Stimulated activated effector memory CD8-positive, alpha-beta T cell treated with anti-CD3 and anti-CD28 coated beads, Interleukin-12 subunit alpha, Interleukin-12 subunit beta, amount 100 ng/mL, for 72 hours (primary cell): ENCODE results near the gene RGL3.

ENCODE experiments used
- ATAC-seq: fragments of 150-1000 bp; cut with Tn5 transposase; 2 replicates; pipeline ENCODE4 v1.10.0; 2021
- DNase-seq, 2 donors: peaks; one replicate each; pipeline ENCODE4 v3.0.0; 2021 to 2022; ENCODE audit warnings: low spot score in 2 of 2
- H3K27ac Mint-ChIP-seq: one replicate; pipeline ENCODE4 v1.8.0; 2022; ENCODE audit warnings: mild to moderate bottlenecking, mixed read lengths
- H3K36me3 Mint-ChIP-seq: one replicate; pipeline ENCODE4 v1.8.0; 2022; ENCODE audit warnings: mild to moderate bottlenecking, mixed read lengths
- H3K4me1 Mint-ChIP-seq: one replicate; pipeline ENCODE4 v1.8.0; 2022; ENCODE audit warnings: mixed read lengths
- H3K4me3 Mint-ChIP-seq: one replicate; pipeline ENCODE4 v1.8.0; 2022; ENCODE audit warnings: mild to moderate bottlenecking, mixed read lengths
- H3K9me3 Mint-ChIP-seq: one replicate; pipeline ENCODE4 v1.8.0; 2022; ENCODE audit warnings: mixed read lengths

RGL3 gene

DNA sequence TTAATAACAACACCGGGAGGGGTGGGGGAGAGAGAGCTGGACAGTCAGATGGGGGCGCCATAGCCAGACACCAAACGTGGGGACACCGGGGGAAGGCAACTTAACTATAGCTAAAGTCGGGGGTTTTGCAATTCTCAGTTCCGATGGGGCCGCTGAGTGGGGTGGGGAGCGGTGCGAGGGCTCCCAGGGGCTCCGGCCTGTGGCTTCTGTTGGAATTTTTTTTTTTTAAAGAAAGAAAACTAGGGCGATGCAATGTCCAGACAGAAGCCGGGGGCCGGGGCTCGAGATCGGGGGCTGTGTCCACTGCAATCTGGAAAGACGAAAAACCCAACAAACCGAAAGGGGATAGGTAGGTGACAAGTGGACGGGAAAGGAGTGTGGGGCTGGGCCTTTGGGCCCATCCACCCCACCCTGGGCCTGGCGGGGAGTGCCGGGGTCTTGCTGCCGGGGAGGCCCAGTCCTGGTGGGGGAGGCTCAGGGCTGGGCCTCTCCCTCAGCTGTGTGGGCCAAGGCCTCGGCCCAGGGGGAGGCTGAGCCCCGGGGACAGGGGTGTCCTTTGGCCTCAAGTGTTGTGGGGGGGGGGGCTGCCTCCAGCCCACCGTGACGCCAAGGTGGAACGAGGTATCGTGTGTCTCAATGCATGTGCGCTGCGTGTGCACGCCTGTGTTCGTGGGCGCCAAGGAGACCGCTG is 33.7 kb upstream of the RGL3 start:
- ATAC-seq: no peak
- peaks cover 26% of the 10 kb centered on the region for H3K36me3 Mint-ChIP-seq
- no peaks in the 10 kb centered on the region for H3K9me3 Mint-ChIP-seq
- H3K4me3 Mint-ChIP-seq: no peak overlapping the region
- no peak overlapping the region for H3K27ac Mint-ChIP-seq
- no peaks in the 10 kb centered on the region for H3K4me1 Mint-ChIP-seq
- DNase-seq: no peak

DNA sequence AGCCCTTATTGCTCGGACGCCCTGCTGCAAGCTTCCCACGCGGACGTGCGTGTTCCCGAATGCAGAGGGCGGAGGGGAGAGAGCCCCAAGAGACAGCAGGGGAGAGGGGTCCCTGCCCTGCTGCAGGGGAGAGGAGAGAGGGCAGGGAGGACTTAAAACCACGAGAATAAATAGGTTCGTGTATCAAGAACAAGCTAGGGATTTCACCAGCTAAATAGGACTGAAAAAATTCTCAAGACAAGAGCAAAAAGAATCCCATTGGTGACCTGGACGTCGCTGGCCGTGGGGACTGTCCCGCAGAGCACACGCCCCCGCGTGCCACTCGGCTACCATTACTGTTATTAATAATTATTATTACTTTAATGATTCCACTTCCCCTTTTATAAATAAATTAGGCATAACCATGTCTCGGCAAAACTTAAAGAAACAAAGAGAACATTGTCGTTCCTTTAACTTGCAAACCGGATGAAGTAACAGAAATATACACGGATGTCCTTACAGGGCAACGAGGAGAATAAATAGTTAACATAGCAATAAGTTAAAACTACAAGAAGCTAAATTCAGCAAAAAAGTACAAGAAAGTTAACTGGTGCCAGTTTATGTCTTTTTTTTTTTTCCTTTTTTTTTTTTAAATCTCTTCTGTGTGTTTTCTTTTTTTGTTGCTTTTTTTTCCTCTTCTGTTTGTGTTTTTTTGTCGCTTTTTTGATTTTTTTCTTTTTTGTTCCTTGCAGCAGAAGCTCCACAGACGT is 32.9 kb upstream of the RGL3 start:
- peaks cover 31% of the 10 kb centered on the region for H3K36me3 Mint-ChIP-seq
- H3K4me3 Mint-ChIP-seq: no peak overlapping the region
- no peak overlapping the region for H3K27ac Mint-ChIP-seq
- no peak for DNase-seq
- no peaks in the 10 kb centered on the region for H3K9me3 Mint-ChIP-seq
- ATAC-seq: no peak
- no peaks in the 10 kb centered on the region for H3K4me1 Mint-ChIP-seq

DNA sequence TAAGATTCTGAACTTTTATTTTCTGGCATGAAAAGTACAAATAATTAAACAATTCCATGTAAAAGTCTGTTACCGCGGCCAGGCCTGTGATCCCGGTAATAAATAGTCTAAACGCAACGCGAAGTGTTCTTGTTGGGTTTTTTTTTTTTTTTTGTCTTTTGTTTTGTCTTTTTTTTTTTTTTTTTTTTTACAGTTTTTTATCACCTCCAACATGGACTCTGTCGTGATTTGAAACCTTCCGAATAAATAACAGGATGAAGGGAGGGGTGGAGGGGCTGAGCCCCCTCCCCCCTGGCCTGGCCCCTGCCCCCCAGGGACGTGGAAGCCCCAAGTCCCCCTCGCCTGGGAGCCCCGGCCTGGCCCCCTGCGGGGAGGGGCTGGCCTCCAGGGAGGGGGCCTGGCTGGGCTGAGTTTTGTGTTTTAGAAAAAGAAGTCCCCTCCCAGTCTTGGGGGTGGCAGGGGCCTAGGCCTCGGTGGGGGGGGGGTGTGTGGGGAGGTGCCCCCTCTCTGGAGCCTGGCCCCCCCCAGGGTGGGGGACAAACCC is 32.3 kb upstream of the RGL3 start:
- ATAC-seq (no peak), DNase-seq (no peak)
- Mint-ChIP-seq H3K4me1 (no peaks in the 10 kb centered on the region), H3K36me3 (peaks cover 37% of the 10 kb centered on the region), H3K27ac (no peak overlapping the region), H3K9me3 (no peaks in the 10 kb centered on the region), H3K4me3 (no peak overlapping the region)

DNA sequence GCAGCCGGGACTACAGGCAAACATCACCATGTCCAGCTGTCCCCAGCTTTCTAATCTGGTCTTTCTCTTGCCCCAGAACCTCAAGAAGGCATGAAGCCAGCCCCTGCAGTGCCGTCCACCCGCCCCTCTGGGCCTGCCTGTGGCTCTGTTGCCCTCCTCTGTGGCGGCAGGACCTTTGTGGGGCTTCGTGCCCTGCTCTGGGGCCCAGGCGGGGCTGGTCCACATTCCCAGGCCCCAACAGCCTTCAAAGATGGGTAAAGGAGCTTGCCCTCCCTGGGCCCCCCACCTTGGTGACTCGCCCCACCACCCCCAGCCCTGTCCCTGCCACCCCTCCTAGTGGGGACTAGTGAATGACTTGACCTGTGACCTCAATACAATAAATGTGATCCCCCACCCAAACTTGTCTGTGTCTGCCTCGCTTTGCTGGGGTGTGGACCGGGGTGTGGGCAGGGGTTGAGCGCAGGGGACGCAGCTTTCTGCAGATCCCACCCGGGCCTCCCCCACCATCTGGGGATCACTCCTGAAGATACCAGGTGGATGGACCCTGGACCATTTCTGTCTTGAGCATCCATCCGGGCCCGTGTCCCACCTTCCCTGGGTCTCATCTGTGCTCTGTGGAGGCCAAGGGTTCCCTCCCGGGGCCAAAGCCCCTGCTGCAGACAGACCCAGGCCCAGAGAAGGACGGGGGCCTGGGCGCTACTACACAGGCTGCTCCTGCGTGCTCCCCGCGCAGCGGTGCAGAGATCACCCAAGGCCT is 31.6 kb upstream of the RGL3 start:
- Mint-ChIP-seq H3K36me3 (peaks cover 41% of the 10 kb centered on the region), H3K4me3 (no peak overlapping the region), H3K9me3 (no peaks in the 10 kb centered on the region), H3K27ac (no peak overlapping the region), H3K4me1 (no peaks in the 10 kb centered on the region)
- ATAC-seq: no peak
- DNase-seq: no peak

DNA sequence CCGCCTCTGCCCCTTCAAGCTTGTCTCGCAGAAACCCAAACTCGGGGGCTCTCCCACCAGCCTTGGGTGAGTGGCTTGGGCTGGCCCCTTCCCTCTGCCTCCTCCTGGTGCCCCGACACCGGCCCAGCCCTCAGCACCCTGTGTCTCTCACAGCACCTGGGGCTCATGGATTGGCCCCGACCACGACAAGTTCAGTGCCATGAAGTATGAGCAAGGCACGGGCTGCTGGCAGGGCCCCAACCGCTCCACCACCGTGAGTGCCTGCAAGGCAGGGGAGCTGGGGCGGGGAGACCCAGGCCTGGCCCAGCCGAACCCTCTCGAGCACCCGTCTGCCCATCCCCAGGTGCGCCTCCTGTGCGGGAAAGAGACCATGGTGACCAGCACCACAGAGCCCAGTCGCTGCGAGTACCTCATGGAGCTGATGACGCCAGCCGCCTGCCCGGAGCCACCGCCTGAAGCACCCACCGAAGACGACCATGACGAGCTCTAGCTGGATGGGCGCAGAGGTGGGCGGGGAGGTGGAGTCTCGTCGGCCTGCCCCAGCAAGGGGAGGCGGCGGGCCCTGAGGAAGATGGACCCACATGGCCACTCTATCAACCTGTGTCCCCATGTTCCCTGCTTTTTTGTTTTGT is 29.9 kb upstream of the RGL3 start:
- ATAC-seq (no peak), DNase-seq (no peak)
- Mint-ChIP-seq H3K4me1 (peaks cover 5% of the 10 kb centered on the region), H3K36me3 (peaks cover 54% of the 10 kb centered on the region), H3K27ac (no peak overlapping the region), H3K9me3 (no peaks in the 10 kb centered on the region), H3K4me3 (no peak overlapping the region)

DNA sequence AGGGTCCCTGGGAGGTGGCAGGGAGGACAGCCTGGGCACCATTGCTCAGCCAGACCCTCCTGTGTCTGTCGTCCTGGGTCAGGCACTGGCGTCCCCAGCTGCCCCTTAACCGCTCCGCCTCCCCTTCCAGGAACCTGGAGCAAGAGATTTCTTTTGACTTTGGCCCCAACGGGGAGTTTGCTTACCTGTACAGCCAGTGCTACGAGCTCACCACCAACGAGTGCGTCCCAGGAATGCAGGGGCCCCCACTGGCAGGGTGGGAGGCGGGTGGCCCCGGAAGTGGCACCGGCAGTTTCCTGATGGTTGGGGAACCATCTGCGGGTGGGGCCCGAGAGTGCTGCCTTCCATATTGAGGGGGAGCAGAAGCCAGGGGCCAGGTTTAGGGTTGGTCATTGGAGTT is 29.3 kb upstream of the RGL3 start:
- Mint-ChIP-seq H3K4me1 (peaks cover 5% of the 10 kb centered on the region), H3K36me3 (peaks cover 60% of the 10 kb centered on the region), H3K4me3 (no peak overlapping the region), H3K9me3 (no peaks in the 10 kb centered on the region), H3K27ac (no peak overlapping the region)
- DNase-seq (no peak), ATAC-seq (no peak)

DNA sequence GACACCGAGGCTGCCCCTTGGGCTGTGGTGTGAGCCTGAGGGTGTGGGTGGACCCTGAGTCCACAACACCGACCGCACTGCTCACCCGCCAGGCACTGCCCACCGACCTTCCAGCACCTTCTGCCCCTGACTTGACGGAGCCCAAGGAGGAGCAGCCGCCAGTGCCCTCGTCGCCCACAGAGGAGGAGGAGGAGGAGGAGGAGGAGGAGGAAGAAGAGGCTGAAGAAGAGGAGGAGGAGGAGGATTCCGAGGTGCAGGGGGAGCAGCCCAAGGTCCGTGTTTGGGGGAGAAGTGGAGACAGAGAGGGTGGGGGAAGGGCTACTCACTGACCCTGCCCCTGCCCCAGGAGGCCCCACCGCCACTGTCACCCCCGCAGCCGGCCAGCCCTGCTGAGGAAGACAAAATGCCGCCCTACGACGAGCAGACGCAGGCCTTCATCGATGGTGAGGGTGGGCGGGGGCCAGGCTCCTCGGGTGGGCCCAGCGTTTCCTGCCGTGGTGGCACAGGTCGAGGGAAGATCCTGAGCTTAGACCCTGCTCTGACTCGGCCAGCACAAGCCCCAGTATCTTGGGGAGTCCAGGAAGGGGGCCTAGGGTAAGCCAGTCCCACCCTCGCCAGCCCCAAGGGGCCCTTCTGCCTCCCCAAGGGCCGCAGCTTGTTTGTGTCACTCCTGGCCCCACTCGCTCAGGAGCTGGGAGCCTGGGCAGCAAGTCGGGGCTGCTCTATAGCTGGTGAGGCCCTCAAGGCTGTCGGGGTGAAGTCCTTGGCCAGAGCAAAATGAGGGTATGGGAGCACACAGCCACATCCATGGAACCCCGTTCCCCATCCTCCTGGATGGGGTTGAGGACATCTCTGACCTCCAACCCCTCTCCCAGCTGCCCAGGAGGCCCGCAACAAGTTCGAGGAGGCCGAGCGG is 28.5 kb upstream of the RGL3 start:
- Mint-ChIP-seq H3K9me3 (no peaks in the 10 kb centered on the region), H3K4me1 (peaks cover 5% of the 10 kb centered on the region), H3K27ac (no peak overlapping the region), H3K36me3 (peaks cover 68% of the 10 kb centered on the region), H3K4me3 (no peak overlapping the region)
- DNase-seq: no peak
- no peak for ATAC-seq

DNA sequence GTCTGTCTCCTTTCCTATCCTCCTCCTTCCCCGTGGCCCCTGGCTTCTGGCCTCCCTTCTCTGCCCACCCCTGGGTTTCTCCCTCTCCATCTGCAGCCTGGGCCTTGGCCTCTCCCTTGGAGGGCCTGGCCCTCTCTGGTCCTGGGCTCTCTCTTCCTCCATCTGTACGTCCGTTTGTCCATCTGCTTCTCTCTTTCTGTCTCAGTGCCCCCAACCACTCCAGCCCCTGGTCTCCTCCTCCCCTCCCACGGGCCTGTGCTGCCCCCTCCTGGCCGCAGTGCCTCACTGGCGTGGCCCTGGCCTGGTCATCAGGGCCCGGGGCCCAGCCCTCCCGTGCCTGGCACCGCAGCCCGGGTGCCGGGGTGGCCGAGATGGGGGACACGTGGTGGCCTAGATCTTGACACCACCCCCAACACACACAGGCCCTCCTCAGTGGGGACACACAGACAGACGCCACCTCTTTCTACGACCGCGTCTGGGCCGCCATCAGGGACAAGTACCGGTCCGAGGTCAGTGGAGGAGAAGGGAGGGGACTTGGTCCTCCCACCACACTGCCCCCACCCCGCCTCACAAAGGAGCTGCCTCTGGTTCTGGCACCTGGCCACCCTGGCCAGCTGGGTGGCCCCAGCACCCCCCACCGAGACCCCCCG is 27.7 kb upstream of the RGL3 start:
- H3K4me3 Mint-ChIP-seq: no peak overlapping the region
- peak; percentile 58 for ATAC-seq
- peak overlapping the region; percentile 60 for H3K27ac Mint-ChIP-seq
- DNase-seq: peak; percentile 39 to 68
- H3K36me3 Mint-ChIP-seq: peaks cover 76% of the 10 kb centered on the region
- H3K4me1 Mint-ChIP-seq: peaks cover 12% of the 10 kb centered on the region
- no peaks in the 10 kb centered on the region for H3K9me3 Mint-ChIP-seq

DNA sequence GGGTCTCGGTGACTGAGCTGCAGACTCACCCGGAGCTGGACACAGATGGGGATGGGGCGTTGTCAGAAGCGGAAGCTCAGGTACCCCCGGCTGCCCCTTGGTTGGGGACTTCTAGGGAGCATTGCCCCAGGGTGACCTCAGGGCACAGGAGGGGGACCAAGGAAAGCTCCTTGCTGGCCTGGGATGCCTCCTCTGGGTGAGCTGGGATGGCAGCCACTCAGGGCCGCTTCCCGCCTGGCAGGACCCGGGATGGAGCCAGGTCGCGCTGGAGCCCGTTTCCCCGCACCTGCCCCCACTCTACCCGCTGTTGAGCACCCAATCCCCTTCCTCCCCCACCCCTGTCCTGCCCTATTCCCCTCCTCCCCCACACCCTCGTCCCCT is 27.1 kb upstream of the RGL3 start:
- no peak for ATAC-seq
- Mint-ChIP-seq H3K9me3 (no peaks in the 10 kb centered on the region), H3K27ac (peak overlapping the region; percentile 60)

DNA sequence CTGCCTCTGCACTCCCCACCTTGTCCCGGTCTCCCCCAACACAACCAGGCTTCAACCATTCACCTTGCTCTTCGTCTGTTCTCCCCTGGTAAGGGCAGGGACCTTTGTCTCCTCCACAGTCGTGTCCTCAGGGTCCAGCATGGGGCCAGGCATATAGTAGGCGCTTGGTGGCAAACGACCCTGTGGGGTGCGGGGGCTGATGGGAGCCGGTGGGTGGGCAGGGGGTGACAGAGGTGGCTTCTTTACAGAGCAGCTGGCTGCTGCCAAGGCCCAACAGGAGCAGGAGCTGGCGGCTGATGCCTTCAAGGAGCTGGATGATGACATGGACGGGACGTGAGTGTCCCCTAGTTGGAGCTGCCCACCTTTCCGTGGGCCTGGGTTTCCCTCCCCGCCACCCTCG is 26.0 kb upstream of the RGL3 start:
- DNase-seq (no peak), ATAC-seq (no peak)
- H3K36me3 Mint-ChIP-seq: peaks cover 83% of the 10 kb centered on the region
- peak overlapping the region; percentile 69 for H3K27ac Mint-ChIP-seq
- no peaks in the 10 kb centered on the region for H3K9me3 Mint-ChIP-seq
- H3K4me1 Mint-ChIP-seq: peaks cover 21% of the 10 kb centered on the region
- no peak overlapping the region for H3K4me3 Mint-ChIP-seq

More for the DNA sequence above, 27.1 kb upstream of the RGL3 start:
- no peak for DNase-seq
- Mint-ChIP-seq H3K36me3 (peaks cover 82% of the 10 kb centered on the region), H3K4me3 (no peak overlapping the region), H3K4me1 (peaks cover 15% of the 10 kb centered on the region)

DNA sequence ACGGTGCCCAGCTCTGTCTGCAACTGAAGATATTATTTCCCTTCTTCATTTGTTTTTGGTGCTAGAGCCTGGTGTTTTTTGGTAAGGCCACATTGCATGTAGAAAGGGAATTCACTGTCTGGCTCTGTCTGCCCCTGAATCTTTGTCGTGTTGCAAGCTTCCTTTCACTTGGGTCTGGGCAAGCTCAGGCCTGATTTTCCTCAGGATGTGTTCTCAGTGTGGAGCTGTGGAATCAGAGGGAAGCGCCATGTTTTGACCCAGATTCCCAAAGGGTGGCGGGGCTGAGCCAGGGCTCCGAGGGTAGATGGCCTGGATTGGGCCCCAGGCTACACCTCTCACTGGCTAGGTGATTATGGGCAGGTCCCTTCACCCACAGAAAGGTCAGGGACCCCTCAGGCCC is 24.9 kb upstream of the RGL3 start:
- ATAC-seq (no peak), DNase-seq (no peak)
- peaks cover 21% of the 10 kb centered on the region for H3K4me1 Mint-ChIP-seq
- H3K9me3 Mint-ChIP-seq: no peaks in the 10 kb centered on the region
- no peak overlapping the region for H3K4me3 Mint-ChIP-seq
- H3K36me3 Mint-ChIP-seq: peaks cover 83% of the 10 kb centered on the region
- no peak overlapping the region for H3K27ac Mint-ChIP-seq

DNA sequence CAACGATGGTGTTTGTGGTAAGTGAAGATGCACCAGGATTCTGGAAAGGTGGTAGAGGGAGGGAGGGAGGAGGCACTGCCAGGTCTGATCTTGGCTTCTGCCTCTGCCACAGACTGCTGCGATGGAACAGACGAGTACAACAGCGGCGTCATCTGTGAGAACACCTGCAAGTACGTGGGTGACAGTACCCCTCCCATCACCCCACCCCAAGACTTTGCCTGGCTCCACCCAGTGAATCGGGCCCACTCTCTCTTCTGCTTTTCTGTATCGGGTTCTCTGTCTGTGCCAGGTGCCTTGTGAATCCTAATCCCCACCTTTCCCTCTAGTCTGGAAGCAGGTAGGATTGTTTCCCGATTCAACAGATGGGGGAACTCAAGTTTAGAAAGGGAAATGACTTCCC is 18.8 kb upstream of the RGL3 start:
- no peak for ATAC-seq
- Mint-ChIP-seq H3K27ac (no peak overlapping the region), H3K36me3 (peaks cover 91% of the 10 kb centered on the region)

DNA sequence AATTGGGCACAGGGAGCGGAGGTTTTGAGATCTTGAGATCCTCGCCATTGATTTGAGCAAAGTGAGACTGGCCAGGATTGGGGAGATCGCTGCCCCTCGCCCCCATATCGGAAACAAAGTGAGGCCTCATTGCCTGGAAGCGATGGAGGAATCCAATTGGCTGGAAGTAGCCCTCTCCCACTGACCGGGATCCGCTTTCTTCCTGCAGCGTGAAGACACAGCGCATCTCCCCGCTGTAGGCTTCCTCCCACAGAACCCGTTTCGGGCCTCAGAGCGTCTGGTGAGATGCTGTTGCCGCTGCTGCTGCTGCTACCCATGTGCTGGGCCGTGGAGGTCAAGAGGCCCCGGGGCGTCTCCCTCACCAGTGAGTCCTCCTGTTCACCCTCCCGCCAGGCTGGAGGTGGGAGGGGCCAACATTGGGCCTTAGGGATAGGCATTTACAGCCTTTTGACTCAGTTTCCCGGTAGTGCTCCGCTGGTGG is 16.8 kb upstream of the RGL3 start:
- ATAC-seq (no peak), DNase-seq (peak in 1 of 2 donors; percentile 67)
- Mint-ChIP-seq H3K4me3 (peak overlapping the region; percentile 100), H3K27ac (peak overlapping the region; percentile 99), H3K4me1 (peaks cover 26% of the 10 kb centered on the region), H3K9me3 (no peaks in the 10 kb centered on the region), H3K36me3 (peaks cover 70% of the 10 kb centered on the region)

More for the DNA sequence above, 18.8 kb upstream of the RGL3 start:
- peak overlapping the region; percentile 100 for H3K4me3 Mint-ChIP-seq
- H3K9me3 Mint-ChIP-seq: no peaks in the 10 kb centered on the region
- DNase-seq: no peak
- H3K4me1 Mint-ChIP-seq: peaks cover 39% of the 10 kb centered on the region
